Endothelial cell of umbilical vein (primary cell): ENCODE results near the gene GAGE12C. TPM values are rescaled to one million over a fixed set of nuclear protein-coding genes. Genes with fewer than 3 reads are reported as not detected.

Experiments
- polyA plus RNA-seq, 4 experiments: library from polyadenylated mRNA; depleted of rRNA in 3 of 4; stranded (reverse) in 3 of 4; unstranded in 1 of 4; fragments of >200 nt; gene quantifications; 2 replicates each; pipeline versions ENCODE4 v1.2.1 to v1.2.3, GENCODE V29; 2011 to 2012; ENCODE audit warnings: missing spikeins in 1 of 4
- small RNA-seq: library from RNA; depleted of rRNA; stranded (forward); fragments of <200 nt; gene quantifications from one replicate; pipeline ENCODE3, GENCODE V24; 2012; ENCODE audit warnings: low replicate concordance, low read depth; ENCODE audit not compliant: insufficient read depth, insufficient read length
- total RNA-seq: library from RNA; stranded (reverse); gene quantifications from 2 replicates; pipeline ENCODE4 v1.2.3, GENCODE V29; 2021

The GAGE12C gene
- total and polyA plus RNA-seq, 2 donors (not counting 3 experiments of a cell fraction or from before 2014, with no cell fraction given) = not detected

Small RNAs within 50 kb of the gene (small RNA-seq; reads per million reads assigned to genes)
- gene GAGE12B = not detected

Other genes with a start within 250 kb of the GAGE12C start
- gene GAGE10, start 228.5 kb upstream of the GAGE12C start, total RNA-seq = not detected in 2 replicates
- gene GAGE10, start 228.5 kb upstream of the GAGE12C start, polyA plus RNA-seq = not detected in 2 replicates
- gene GAGE12J, start 210.1 kb upstream of the GAGE12C start, total RNA-seq = not detected in 2 replicates
- not detected in 2 replicates for gene GAGE12J, start 210.1 kb upstream of the GAGE12C start, polyA plus RNA-seq
- gene GAGE13, start 200.6 kb upstream of the GAGE12C start, total RNA-seq = not detected in 2 replicates
- gene GAGE13, start 200.6 kb upstream of the GAGE12C start, polyA plus RNA-seq = not detected in 2 replicates
- gene GAGE12D, start 9.6 kb downstream of the GAGE12C start, total RNA-seq = not detected in 2 replicates
- not detected in 2 replicates for gene GAGE12D, start 9.6 kb downstream of the GAGE12C start, polyA plus RNA-seq
- gene GAGE12E, start 19.1 kb downstream of the GAGE12C start, total RNA-seq = not detected in 2 replicates
- gene GAGE12E, start 19.1 kb downstream of the GAGE12C start, polyA plus RNA-seq = not detected in 2 replicates
- not detected in 2 replicates for gene GAGE12F, start 28.7 kb downstream of the GAGE12C start, total RNA-seq
- not detected in 2 replicates for gene GAGE12F, start 28.7 kb downstream of the GAGE12C start, polyA plus RNA-seq
- gene GAGE12G, start 38.2 kb downstream of the GAGE12C start, total RNA-seq = not detected in 2 replicates
- gene GAGE12G, start 38.2 kb downstream of the GAGE12C start, polyA plus RNA-seq = not detected in 2 replicates
- not detected in 2 replicates for gene GAGE12H, start 47.8 kb downstream of the GAGE12C start, total RNA-seq
- gene GAGE12H, start 47.8 kb downstream of the GAGE12C start, polyA plus RNA-seq = not detected in 2 replicates
- not detected in 2 replicates for gene GAGE2A, start 57.3 kb downstream of the GAGE12C start, total RNA-seq
- not detected in 2 replicates for gene GAGE2A, start 57.3 kb downstream of the GAGE12C start, polyA plus RNA-seq
- gene GAGE1, start 66.8 kb downstream of the GAGE12C start, total RNA-seq = not detected in 2 replicates
- not detected in 2 replicates for gene GAGE1, start 66.8 kb downstream of the GAGE12C start, polyA plus RNA-seq
- gene PAGE1, start 163.8 kb downstream of the GAGE12C start, total RNA-seq = not detected in 2 replicates
- gene PAGE1, start 163.8 kb downstream of the GAGE12C start, polyA plus RNA-seq = not detected in 2 replicates